SK-N-SH treated with all-trans-retinoic acid at 6 μM for 48 hours (cell line): ENCODE data around the gene C2CD4D.

Experiments
- ATAC-seq: fragments of 200-7000 bp; cut with Tn5 transposase; 3 replicates; pipeline ENCODE4 v1.9.1; 2020; ENCODE audit warnings: mild to moderate bottlenecking, moderate library complexity
- ARNTL ChIP-seq: fragments of 450-650 bp; formaldehyde crosslinking; IDR thresholded peaks from 2 replicates; pipeline ENCODE4 v1.5.0; 2020; ENCODE audit warnings: low read depth, mild to moderate bottlenecking, moderate library complexity, borderline replicate concordance
- BACH2 ChIP-seq: fragments of 250-450 bp; sonication (Bioruptor Pico); IDR thresholded peaks from 2 replicates; pipeline ENCODE4 v1.9.0; 2021; ENCODE audit warnings: mild to moderate bottlenecking, borderline replicate concordance
- CREB5 ChIP-seq: fragments of 250-450 bp; sonication (Bioruptor Pico); IDR thresholded peaks from 2 replicates; pipeline ENCODE4 v1.5.1; 2020; ENCODE audit warnings: low read depth, mild to moderate bottlenecking, moderate library complexity
- CSDC2 ChIP-seq: fragments of 250-450 bp; sonication (Bioruptor Pico); IDR thresholded peaks from 2 replicates; pipeline ENCODE4 v1.5.0; 2020; ENCODE audit warnings: mild to moderate bottlenecking, moderate library complexity
- ESRRG ChIP-seq: fragments of 250-450 bp; sonication (Bioruptor Pico); IDR thresholded peaks from 2 replicates; pipeline ENCODE4 v1.6.1; 2021; ENCODE audit warnings: mild to moderate bottlenecking
- GLIS3 ChIP-seq: fragments of 250-450 bp; sonication (Bioruptor Pico); IDR thresholded peaks from 2 replicates; pipeline ENCODE4 v1.5.0; 2020; ENCODE audit warnings: mild to moderate bottlenecking, moderate library complexity
- ISL1 ChIP-seq: fragments of 250-450 bp; sonication (Bioruptor Pico); IDR thresholded peaks from 2 replicates; pipeline ENCODE4 v2.1.2; 2022; ENCODE audit warnings: mild to moderate bottlenecking, moderate library complexity
- OSR1 ChIP-seq: fragments of 250-450 bp; sonication (Bioruptor Pico); IDR thresholded peaks from 2 replicates; pipeline ENCODE4 v1.8.0; 2022; ENCODE audit warnings: moderate library complexity, mild to moderate bottlenecking, inconsistent platforms
- PATZ1 ChIP-seq: fragments of 250-450 bp; sonication (Bioruptor Pico); IDR thresholded peaks from 2 replicates; pipeline ENCODE4 v1.8.0; 2020; ENCODE audit warnings: mild to moderate bottlenecking, moderate library complexity, borderline replicate concordance
- POU6F1 ChIP-seq: fragments of 250-450 bp; sonication (Bioruptor Pico); IDR thresholded peaks from 2 replicates; pipeline ENCODE4 v1.8.0; 2021; ENCODE audit warnings: low read depth, mild to moderate bottlenecking, moderate library complexity, borderline replicate concordance
- RARB ChIP-seq: fragments of 250-450 bp; sonication (Bioruptor Pico); IDR thresholded peaks from 2 replicates; pipeline ENCODE4 v1.8.0; 2021; ENCODE audit warnings: mild to moderate bottlenecking, moderate library complexity
- SNAI2 ChIP-seq: fragments of 250-450 bp; sonication (Bioruptor Pico); IDR thresholded peaks from 2 replicates; pipeline ENCODE4 v1.5.0; 2020; ENCODE audit warnings: mild to moderate bottlenecking, moderate library complexity
- TCF4 ChIP-seq: fragments of 250-450 bp; sonication (Bioruptor Pico); IDR thresholded peaks from 2 replicates; pipeline ENCODE4 v1.8.0; 2021; ENCODE audit warnings: mild to moderate bottlenecking, moderate library complexity, borderline replicate concordance
- TOX ChIP-seq: fragments of 250-450 bp; sonication (Bioruptor Pico); IDR thresholded peaks from 2 replicates; pipeline ENCODE4 v1.8.0; 2021; ENCODE audit warnings: mild to moderate bottlenecking, moderate library complexity, borderline replicate concordance
- TSHZ2 ChIP-seq: fragments of 250-450 bp; sonication (Bioruptor Pico); IDR thresholded peaks from 2 replicates; pipeline ENCODE4 v1.5.0; 2020; ENCODE audit warnings: mild to moderate bottlenecking, moderate library complexity
- ZC3H10 ChIP-seq: fragments of 250-450 bp; sonication (Bioruptor Pico); IDR thresholded peaks from 2 replicates; pipeline ENCODE4 v1.5.1; 2021; ENCODE audit warnings: mild to moderate bottlenecking, moderate library complexity
- ZFP3 ChIP-seq: fragments of 250-450 bp; sonication (Bioruptor Pico); IDR thresholded peaks from 2 replicates; pipeline ENCODE4 v1.5.0; 2020; ENCODE audit warnings: mild to moderate bottlenecking, moderate library complexity
- ZFP30 ChIP-seq: fragments of 450-650 bp; formaldehyde crosslinking; IDR thresholded peaks from 2 replicates; pipeline ENCODE4 v1.5.0; 2022; ENCODE audit warnings: mild to moderate bottlenecking, moderate library complexity
- ZNF565 ChIP-seq: fragments of 450-650 bp; formaldehyde crosslinking; conservative IDR thresholded peaks from 2 replicates; pipeline ENCODE4 v1.5.0; 2020; ENCODE audit warnings: low read depth, mild to moderate bottlenecking, moderate library complexity
- ZNF70 ChIP-seq: fragments of 450-650 bp; formaldehyde crosslinking; IDR thresholded peaks from 2 replicates; pipeline ENCODE4 v1.5.0; 2020; ENCODE audit warnings: mild to moderate bottlenecking, moderate library complexity
- ZNF8 ChIP-seq: fragments of 450-650 bp; formaldehyde crosslinking; IDR thresholded peaks from 2 replicates; pipeline ENCODE4 v1.5.0; 2020; ENCODE audit warnings: mild to moderate bottlenecking, moderate library complexity

C2CD4D gene

GRCh38 chr1:151839082-151839412, 573 bp downstream of the C2CD4D start:
- ATAC-seq, result no peak
- TF ChIP-seq ZC3H10 (CRISPR knock-in tag) (no peak), ISL1 (no peak), CSDC2 (no peak), ESRRG (CRISPR knock-in tag) (no peak), PATZ1 (CRISPR knock-in tag) (no peak), GLIS3 (CRISPR knock-in tag) (no peak), TSHZ2 (CRISPR knock-in tag) (no peak), TCF4 (CRISPR knock-in tag) (no peak), ZNF8 (CRISPR knock-in tag) (no peak)

GRCh38 chr1:151838222-151839081, 1.2 kb downstream of the C2CD4D start:
- ATAC-seq, result no peak
- TF ChIP-seq ZFP3, result no peak
- no peak for TF ChIP-seq ZNF8 (CRISPR knock-in tag)
- TF ChIP-seq ZNF565, result no peak

GRCh38 chr1:151837884-151838221, 1.8 kb downstream of the C2CD4D start:
- no peak for TF ChIP-seq RARB (CRISPR knock-in tag)
- TF ChIP-seq ZC3H10 (CRISPR knock-in tag), result no peak
- no peak for TF ChIP-seq POU6F1 (CRISPR knock-in tag)
- no peak for TF ChIP-seq ZFP30 (CRISPR knock-in tag)
- no peak for TF ChIP-seq ZFP3
- no peak for TF ChIP-seq OSR1 (CRISPR knock-in tag)
- TF ChIP-seq ISL1, result no peak
- no peak for TF ChIP-seq ARNTL (CRISPR knock-in tag)
- no peak for TF ChIP-seq SNAI2
- TF ChIP-seq BACH2 (CRISPR knock-in tag), result no peak
- TF ChIP-seq TOX (CRISPR knock-in tag), result no peak
- TF ChIP-seq ZNF70 (CRISPR knock-in tag), result no peak
- TF ChIP-seq ZNF8 (CRISPR knock-in tag), result no peak
- no peak for TF ChIP-seq ZNF565
- no peak for TF ChIP-seq CREB5 (CRISPR knock-in tag)
- no peak for TF ChIP-seq PATZ1 (CRISPR knock-in tag)
- TF ChIP-seq ESRRG (CRISPR knock-in tag), result no peak
- no peak for TF ChIP-seq TSHZ2 (CRISPR knock-in tag)
- TF ChIP-seq GLIS3 (CRISPR knock-in tag), result no peak

More at GRCh38 chr1:151837884-151838221, 1.8 kb downstream of the C2CD4D start:
- ATAC-seq, result no peak
